Measurements from ENCODE around the gene SRRM3.
A peak's percentile ranks its signal among the peaks of the same experiment; 100 is the strongest.
"Not testable (repeated sequence)": the region's sequence is repeated elsewhere in the genome, so short reads cannot be mapped to it uniquely, and the experiment has no call there.

SRRM3 gene

DNA sequence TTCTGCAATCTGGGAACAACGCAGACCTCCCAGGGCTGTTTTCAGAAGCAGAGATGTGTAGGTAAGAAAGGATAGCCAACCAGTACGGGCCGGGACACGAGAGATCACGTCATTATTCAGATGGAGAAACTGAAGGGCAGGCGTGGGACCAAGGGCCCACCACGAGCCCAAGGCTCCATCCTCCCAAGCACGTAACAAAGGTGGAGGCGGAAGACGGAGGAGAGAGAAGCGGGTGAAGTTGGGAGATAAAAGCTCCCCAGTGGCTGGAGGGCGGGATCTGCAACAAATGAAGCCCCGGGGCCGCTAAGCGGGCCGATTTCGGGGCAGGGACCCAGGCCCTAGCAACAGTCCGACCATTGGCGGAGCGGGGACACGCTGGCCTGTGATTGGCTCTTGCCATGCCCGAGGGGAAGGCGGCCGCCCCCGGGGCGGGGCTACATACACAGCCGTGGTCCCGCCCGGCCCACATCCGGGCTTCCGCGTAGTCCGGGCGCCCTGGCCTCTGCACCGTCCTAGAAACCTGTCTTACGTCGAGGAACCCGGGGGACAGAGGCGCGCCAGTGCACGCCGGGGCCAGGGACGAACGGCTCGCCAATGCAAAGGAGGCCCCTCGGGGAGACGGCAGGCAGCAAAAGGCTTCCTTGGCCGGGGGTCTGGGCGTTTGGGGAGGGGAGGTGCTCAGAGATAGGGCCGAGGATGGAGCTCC is 116.2 kb downstream of the SRRM3 start:
- peak; percentile 97 for DNase-seq

DNA sequence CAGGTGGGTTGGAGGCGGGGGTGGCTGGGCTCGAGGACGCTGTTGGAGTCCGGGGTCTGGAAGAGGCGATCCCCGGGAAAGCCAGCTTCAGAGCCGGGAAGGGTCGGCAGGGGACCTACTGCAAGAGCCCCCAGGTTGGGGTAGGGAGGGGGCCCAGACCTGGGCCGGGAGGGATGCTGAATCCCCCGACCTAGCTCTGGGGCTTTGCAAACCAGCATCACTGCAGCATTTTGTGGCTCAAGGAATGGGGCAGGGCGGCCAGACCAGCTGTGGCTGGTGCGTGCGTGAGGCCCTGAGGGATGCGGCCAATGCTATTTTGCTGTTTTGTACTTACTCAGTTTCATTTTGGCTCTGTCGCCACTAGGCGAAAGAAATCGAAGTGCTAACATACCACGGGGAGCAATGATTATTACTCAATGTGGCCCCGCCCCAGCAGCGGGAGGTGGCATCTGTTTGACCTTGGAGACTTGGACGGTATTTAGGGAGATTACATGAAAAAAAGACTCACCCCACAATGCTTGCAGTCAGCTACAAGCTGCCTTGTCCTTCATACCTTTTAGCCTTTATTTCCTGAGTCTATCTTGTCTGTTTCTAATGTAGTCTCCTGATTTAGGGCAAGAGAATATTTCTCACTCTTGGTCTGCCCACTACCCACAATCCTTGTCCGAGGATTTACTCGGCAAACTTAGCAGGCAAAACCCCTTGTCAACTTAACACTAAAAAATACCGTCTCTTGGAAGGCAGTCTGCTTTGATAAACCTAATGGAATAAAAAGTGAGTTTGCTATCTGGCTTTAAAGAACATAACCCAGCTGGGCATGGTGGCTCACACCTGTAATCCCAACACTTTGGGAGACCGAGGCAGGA is 117.0 kb downstream of the SRRM3 start:
- peak; percentile 27 for DNase-seq

DNA sequence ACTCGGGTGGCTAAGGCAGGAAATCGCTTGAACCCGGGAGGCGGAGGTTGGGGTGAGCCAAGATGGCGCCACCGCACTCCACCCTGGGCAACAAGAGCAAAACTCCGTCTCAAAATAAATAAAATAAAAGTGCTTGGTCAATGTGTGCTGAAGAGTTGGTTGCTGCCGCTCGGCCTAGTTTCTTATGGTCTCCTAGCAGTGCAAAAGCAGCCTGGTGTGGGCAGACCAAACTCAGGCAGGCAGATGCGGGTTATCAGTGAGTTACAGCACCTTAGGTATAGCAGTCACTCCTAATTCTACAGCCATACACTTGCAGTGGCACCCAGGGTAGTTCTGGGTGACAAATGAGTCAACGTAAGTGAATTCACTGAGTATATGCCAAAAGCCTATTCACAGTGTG is 123.4 kb downstream of the SRRM3 start:
- DNase-seq: no peak

DNA sequence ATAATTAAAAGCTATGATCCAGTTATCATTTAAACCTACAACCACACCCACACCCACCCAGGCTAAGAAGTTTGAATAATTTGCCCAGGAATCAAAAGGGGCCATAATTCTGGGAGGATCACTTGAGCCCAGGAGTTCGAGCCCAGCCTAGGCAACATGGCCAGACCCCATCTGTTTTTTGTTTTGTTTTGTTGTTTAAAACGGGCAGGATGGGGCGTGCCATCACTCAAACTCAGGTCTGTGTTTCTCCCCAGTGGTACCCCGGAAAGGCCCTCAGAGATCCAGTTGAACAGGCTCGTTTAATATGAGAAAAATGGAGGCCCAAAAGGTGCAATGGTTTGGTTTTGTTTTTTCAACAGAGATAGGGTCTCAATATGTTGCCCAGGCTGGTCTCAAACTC is 124.1 kb downstream of the SRRM3 start:
- no peak for DNase-seq

DNA sequence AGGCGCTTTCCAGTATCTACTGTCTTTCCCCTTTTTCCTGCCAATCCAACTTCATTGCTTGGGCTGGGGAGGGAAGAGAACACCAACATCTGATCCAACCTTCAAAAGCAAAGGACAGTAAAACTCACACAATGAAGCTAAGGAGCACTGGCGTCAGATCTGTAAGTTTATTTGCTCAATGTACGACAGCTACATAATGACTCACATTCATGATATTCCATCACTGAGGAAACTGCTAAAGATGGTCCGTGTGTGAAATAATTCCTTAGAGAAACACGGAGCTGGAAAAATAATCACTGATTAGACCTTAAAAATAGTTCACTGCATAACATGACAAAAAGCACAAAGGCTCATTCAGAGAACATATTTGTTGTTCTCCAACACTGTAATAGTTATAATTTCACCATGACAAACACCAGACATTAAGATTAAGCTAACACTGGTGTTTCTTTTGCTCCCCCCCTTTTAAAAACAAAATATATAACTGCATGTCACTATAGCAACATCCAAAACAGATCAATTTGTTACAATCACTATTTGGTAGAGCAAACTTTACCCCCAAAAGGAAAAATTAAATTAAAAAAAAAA is 125.0 kb downstream of the SRRM3 start:
- no peak for DNase-seq

DNA sequence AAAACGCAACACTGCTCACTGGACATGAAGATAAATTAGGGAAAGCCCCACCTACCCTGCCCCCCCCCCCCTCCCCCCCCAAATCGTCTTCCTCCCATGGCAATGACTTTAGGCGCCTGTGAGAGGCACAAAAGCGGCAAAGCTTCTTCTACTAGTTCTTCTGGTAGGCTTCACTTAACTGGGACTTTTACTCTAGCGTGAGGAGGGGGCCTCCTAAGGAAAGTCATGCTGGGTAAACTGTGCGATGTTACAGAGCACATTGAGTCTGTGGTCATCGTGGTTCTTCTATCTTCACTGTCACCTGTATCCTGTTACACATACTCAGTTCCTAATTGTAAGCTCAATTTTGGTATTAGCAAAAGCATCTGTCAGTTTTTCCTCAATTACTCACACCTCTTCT is 125.9 kb downstream of the SRRM3 start:
- DNase-seq: no peak

DNA sequence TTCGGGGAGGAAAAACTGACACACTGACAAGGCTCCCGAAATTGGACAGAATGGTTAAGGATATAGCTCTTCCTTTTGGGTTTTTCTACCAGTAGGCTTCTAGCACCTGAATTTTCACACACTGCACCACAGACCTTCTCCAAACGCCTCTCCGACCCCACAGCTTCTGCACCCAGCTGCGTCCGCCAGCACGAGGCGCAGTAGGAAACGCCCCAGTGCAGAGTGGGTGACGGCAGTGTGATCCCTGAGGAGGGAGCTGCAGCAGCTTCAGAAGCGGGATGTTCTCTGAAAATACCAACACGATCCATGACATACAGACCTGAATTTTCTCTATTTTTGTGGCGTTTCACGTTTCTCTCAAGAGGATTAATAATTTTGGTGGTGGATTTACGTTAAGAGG is 126.7 kb downstream of the SRRM3 start:
- no peak for DNase-seq

DNA sequence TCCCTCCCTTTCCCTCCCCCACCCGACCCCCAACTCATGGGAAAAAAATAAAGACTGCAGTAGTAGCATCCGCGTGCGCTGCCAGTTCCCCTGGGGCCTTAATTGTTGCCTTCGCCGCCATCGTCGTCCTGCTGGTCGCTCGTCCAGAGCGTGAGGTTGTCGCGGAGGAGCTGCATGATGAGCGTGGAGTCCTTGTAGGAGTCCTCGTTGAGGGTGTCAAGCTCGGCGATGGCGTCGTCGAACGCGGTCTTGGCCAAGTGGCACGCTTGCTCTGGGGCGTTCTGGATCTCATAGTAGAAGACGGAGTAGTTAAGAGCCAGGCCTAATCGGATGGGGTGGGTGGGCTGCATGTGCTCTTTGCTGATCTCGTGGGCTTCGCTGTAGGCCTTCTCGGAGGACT is 127.8 kb downstream of the SRRM3 start:
- no peak for DNase-seq

DNA sequence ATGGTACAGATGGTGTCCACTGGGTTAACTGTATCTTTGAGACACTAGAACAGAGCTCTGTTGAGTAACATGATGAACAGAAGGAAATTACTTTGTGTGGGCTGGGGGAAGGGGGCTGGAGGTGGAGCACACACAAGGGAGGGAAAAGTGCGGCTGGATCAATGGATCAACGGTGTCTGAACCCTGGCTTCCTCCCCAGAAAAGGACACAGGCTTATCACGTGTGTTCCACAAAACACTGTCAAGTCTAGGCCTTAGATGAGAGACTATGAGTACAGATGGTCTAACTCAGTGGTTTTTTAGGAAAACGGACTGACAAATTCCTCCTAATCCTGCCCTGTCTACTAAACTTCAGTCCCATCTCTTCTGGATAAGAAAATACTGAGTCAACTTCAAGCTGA is 128.6 kb downstream of the SRRM3 start:
- DNase-seq: no peak

DNA sequence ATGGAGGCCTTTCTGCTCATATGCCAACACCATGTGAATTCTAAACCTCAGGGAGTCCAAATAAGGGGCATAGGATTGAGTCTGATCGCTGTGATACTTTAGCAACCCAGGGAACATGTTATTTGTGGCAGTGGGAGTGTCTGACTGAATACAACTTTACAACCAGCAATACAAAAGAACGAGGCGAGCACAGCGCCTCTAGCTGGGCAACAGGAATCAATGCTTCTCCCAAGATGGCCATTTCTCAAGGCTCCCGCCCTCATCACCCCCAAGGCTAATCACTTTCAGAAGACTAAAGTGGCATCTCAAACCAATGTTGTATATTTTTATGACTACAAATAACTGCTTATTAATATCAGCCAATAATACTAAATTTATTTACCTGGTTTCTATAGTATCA is 129.0 kb downstream of the SRRM3 start:
- no peak for DNase-seq

DNA sequence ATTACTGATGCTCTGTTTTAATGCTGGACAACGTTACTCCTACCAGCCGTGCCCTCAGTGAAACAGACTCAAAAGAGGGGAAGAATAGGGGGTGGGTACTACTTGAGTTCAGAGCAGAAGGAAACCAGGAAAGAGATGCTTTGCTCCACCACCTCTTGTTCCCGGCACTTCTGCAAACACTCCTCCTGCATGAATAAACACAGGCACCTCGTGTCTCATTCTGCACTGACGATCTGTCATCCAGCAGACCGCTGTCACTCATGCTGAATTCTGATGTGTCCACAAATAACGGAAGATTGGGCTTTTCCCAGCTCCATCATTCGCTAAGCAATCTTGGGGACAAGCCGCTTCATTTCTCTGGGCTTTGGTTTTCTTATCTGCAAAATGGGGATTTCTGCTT is 130.4 kb downstream of the SRRM3 start:
- peak; percentile 24 for DNase-seq

DNA sequence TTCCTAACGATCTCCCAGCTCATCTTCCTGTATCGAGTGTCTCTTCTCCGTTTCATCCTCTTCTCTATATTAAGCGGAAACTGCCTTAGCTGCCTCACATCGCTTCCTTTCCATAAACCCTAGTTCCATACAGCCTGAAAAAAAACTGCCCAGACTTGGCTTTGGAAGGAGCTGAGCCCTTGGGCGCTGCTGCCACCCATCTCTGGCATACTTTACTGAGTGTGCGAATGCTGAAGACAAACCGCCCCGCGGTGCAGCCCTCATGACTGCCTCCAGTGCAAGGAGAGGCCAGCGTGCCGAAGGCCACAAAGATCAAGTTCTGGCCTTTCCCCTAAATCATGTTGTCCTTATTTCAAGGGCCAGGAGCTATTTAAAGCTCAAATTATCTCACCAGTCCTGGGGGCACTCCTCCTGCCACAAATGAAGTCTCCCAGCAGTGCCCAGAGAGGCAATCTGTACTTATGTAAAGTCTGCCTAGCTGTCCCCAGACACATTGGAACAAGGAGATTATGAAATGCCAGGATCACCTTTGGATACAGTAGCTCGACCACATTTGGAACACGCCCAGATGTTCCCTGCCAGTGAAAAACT is 131.9 kb downstream of the SRRM3 start:
- no peak for DNase-seq

DNA sequence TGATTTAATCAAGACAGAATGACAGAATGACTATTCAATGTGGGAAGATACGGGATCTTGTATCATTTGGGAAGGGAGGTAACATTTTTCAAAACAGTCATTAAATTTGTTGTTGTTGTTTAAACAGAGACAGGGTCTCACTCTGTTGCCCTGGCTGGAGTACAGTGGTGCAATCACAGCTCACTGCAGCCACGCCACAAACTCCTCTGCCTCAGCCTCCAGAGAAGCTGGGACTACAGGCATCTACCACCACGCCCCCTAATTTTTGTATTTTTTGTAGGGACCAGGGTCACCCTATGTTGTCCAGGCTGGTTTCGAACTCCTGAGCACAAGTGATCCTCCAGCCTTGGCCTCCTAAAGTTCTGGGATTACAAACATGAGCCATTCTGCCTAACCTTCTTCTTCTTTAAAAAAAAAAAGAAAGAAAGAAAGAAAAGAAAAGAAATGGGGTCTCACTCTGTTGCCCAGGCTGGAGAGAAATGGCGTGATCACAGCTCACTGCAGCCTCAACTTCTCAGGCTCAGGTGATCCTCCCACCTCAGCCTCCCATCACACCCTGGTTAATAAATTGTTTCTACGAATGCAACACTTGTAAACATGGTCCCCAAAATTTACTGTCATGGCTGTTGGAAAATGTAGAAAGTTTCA is 132.7 kb downstream of the SRRM3 start:
- no peak for DNase-seq

DNA sequence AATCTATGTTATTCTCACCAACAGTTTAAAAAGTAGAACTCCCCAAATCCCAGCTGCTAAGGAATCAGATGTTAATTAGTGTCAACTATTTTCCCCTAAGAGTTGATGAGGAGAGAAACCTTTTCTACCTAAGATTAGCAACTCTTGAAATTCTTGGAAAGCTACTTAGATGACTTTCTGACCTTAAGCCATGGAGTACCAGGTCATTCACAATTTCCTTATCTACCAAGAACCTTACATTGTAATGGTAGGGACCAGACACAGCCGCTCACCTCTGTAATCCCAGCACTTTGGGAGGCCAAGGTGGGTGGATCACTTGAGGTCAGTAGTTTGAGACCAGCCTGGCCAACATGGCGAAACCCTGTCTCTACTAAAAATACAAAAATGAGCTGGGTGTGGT is 133.7 kb downstream of the SRRM3 start:
- not testable (repeated sequence) for DNase-seq

DNA sequence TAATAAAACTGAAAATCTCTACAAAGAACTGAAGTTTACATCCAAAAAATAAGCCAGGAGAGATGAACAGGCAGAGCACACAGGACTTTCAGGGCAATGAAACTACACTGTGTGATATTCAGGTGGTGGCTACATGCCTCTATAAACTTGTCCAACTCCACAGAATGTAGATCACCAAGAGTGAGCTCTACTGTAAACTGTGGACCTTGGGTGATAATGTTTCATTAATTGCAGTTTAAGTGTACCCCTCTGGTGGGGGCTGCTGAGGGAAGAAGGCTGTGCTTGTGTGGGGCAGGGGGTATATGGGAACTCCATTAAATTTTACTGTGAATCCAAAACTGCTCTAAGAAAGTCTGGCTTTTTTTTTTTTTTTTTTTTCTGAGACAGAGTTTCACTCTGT is 134.4 kb downstream of the SRRM3 start:
- no peak for DNase-seq

All from NCI-H774 (cell line).